ENCODE data around the gene NLRP6. TPM values are rescaled to one million over a fixed set of nuclear protein-coding genes. Genes with fewer than 3 reads are reported as not detected.

Gene NLRP6
- total and polyA plus RNA-seq, 2 experiments from 2014 or later = not detected

- H3K4me3 ChIP-seq = no peak overlapping the region
- TF ChIP-seq CTCF (IDR thresholded peaks at IDR 0.05; ENCODE audit: low read depth, low read length) = no peak
- peak overlapping the region; percentile 43 for H3K27ac ChIP-seq
- no peaks in the 10 kb centered on the region for H3K27me3 ChIP-seq
- no peaks in the 10 kb centered on the region for H3K4me1 ChIP-seq (ENCODE audit: low read depth)
- no peaks in the 10 kb centered on the region for H3K36me3 ChIP-seq
- no peaks in the 10 kb centered on the region for H3K9me3 ChIP-seq (ENCODE audit: low read depth)
- no peak for DNase-seq (ENCODE audit: low read depth in 1 of 2, low spot score in 1 of 2)
Measured at GRCh38 chr11:295351-296170, 17.4 kb downstream of the NLRP6 start.

GRCh38 chr11:296171-297050, 18.2 kb downstream of the NLRP6 start:
- Histone ChIP-seq H3K4me3 (no peak overlapping the region), H3K4me1 (ENCODE audit: low read depth) (no peaks in the 10 kb centered on the region), H3K27me3 (no peaks in the 10 kb centered on the region), H3K9me3 (ENCODE audit: low read depth) (no peaks in the 10 kb centered on the region), H3K27ac (peak overlapping the region; percentile 43), H3K36me3 (no peaks in the 10 kb centered on the region)
- TF ChIP-seq CTCF (IDR thresholded peaks at IDR 0.05; ENCODE audit: low read depth, low read length) = no peak
- no peak for DNase-seq (ENCODE audit: low read depth in 1 of 2, low spot score in 1 of 2)

- Histone ChIP-seq H3K4me3 (no peak overlapping the region), H3K9me3 (ENCODE audit: low read depth) (no peaks in the 10 kb centered on the region), H3K36me3 (no peaks in the 10 kb centered on the region), H3K27me3 (no peaks in the 10 kb centered on the region), H3K27ac (no peak overlapping the region), H3K4me1 (ENCODE audit: low read depth) (no peaks in the 10 kb centered on the region)
- DNase-seq (ENCODE audit: low read depth in 1 of 2, low spot score in 1 of 2) = no peak
- no peak for TF ChIP-seq CTCF (IDR thresholded peaks at IDR 0.05; ENCODE audit: low read depth, low read length)
Measured at GRCh38 chr11:297051-297585, 18.9 kb downstream of the NLRP6 start.

- no peak for DNase-seq (ENCODE audit: low read depth in 1 of 2, low spot score in 1 of 2)
- Histone ChIP-seq H3K9me3 (ENCODE audit: low read depth) (no peaks in the 10 kb centered on the region), H3K4me3 (no peak overlapping the region), H3K27ac (no peak overlapping the region), H3K36me3 (no peaks in the 10 kb centered on the region), H3K27me3 (no peaks in the 10 kb centered on the region), H3K4me1 (ENCODE audit: low read depth) (no peaks in the 10 kb centered on the region)
- TF ChIP-seq CTCF (IDR thresholded peaks at IDR 0.05; ENCODE audit: low read depth, low read length) = no peak
Measured at GRCh38 chr11:297586-298405, 19.6 kb downstream of the NLRP6 start.

All from cardiac muscle cell (in vitro differentiated cells and primary cell).